CD4-positive, alpha-beta T cell (primary cell): ENCODE results near the gene TSTD1. TPM values are rescaled to one million over a fixed set of nuclear protein-coding genes. Genes with fewer than 3 reads are reported as not detected.
"Not testable (repeated sequence)": the region's sequence is repeated elsewhere in the genome, so short reads cannot be mapped to it uniquely, and the experiment has no call there.

ENCODE experiments used
- ATAC-seq: fragments of 200-7000 bp; cut with Tn5 transposase; one replicate; pipeline ENCODE4 v1.10.0; 2022; ENCODE audit warnings: mild to moderate bottlenecking; ENCODE audit not compliant: poor library complexity
- CTCF ChIA-PET: fragments of 350-600 bp; sonication (Branson Sonifier 250); formaldehyde crosslinking; loops from one replicate; lab custom pipeline; 2021; ENCODE audit warnings: antibody characterized with exemption, inconsistent platforms; lab: Charles Lee
- POLR2A ChIA-PET: fragments of 350-600 bp; sonication (Branson Sonifier 250); formaldehyde crosslinking; loops from one replicate; lab custom pipeline; 2021; ENCODE audit warnings: antibody characterized with exemption, inconsistent platforms; lab: Charles Lee
- DNase-seq, 14 experiments: peaks; one replicate each; pipeline ENCODE4 v3.0.0-alpha.2; 2013 to 2020; ENCODE audit warnings: mixed read lengths in 2 of 14
- H3K27ac ChIP-seq, 2 donors: one replicate each; pipeline versions ENCODE4 v1.5.1 to v1.7.0; 2013; ENCODE audit warnings: low read length in 2 of 2, low read depth in 1 of 2, mild to moderate bottlenecking in 1 of 2
- H3K27me3 ChIP-seq, 2 experiments: 1 replicate in 1 of 2; 2 replicates in 1 of 2; pipeline versions ENCODE4 v1.6.1 to v1.7.0; 2013; ENCODE audit warnings: low read length in 2 of 2, control low read depth in 1 of 2, mild to moderate bottlenecking in 1 of 2, moderate library complexity in 1 of 2; ENCODE audit not compliant: insufficient read depth in 2 of 2, control insufficient read depth in 1 of 2
- H3K36me3 ChIP-seq: one replicate; pipeline ENCODE4 v1.6.1; 2013; ENCODE audit warnings: low read length, control low read depth; ENCODE audit not compliant: insufficient read depth
- H3K4me1 ChIP-seq: one replicate; pipeline ENCODE4 v1.6.1; 2013; ENCODE audit warnings: low read length, control low read depth; ENCODE audit not compliant: insufficient read depth
- H3K4me3 ChIP-seq: one replicate; pipeline ENCODE4 v1.5.1; 2013; ENCODE audit warnings: mild to moderate bottlenecking, low read length, moderate library complexity
- H3K9me3 ChIP-seq, 2 experiments: 1 replicate in 1 of 2; 2 replicates in 1 of 2; pipeline versions ENCODE4 v1.6.1 to v1.7.0; 2013; ENCODE audit warnings: low read length in 2 of 2, mild to moderate bottlenecking in 2 of 2, control low read depth in 1 of 2, moderate library complexity in 1 of 2; ENCODE audit not compliant: control insufficient read depth in 1 of 2, insufficient read depth in 1 of 2
- H3K27ac Mint-ChIP-seq: one replicate; pipeline ENCODE4 v1.8.0; 2020; ENCODE audit warnings: mixed read lengths
- H3K27me3 Mint-ChIP-seq: one replicate; pipeline ENCODE4 v1.8.0; 2021; ENCODE audit warnings: mixed read lengths
- H3K36me3 Mint-ChIP-seq: one replicate; pipeline ENCODE4 v1.8.0; 2021; ENCODE audit warnings: low read depth, mixed read lengths
- H3K4me1 Mint-ChIP-seq: one replicate; pipeline ENCODE4 v1.8.0; 2021; ENCODE audit warnings: low read depth, mixed read lengths
- H3K4me3 Mint-ChIP-seq: one replicate; pipeline ENCODE4 v1.8.0; 2020; ENCODE audit warnings: mild to moderate bottlenecking, mixed read lengths
- H3K9me3 Mint-ChIP-seq: one replicate; pipeline ENCODE4 v1.8.0; 2020; ENCODE audit warnings: mixed read lengths
- CTCF ChIP-seq: fragments of 200-600 bp; IDR thresholded peaks from one replicate; pipeline ENCODE4 v1.8.0; 2022; ENCODE audit warnings: antibody characterized with exemption, mild to moderate bottlenecking
- intact Hi-C, 2 experiments: fragments of 100-400 bp; cut with DNase I in 1 of 2; cut with micrococcal nuclease in 1 of 2; formaldehyde crosslinking; loops; one replicate each; pipeline versions ENCODE4 v1.15.1 to v1.9.0; 2023 to 2025; cut with DNase I, micrococcal nuclease
- total RNA-seq, 174 experiments: library from RNA in 2 of 174; stranded (reverse) in 2 of 174; gene quantifications; one replicate each; pipeline ENCODE4 v1.2.3 and lab custom pipeline; 2021 to 2026

TSTD1 gene
- total RNA-seq, 2 experiments from 2014 or later = 38.0 to 40.3 TPM

GRCh38 chr1:161017756-161018630, 20.8 kb downstream of the TSTD1 start:
- peak overlapping the region; percentile 55 for H3K27ac Mint-ChIP-seq
- H3K4me1 Mint-ChIP-seq = peaks cover 39% of the 10 kb centered on the region

GRCh38 chr1:161017181-161017580, 21.6 kb downstream of the TSTD1 start:
- CTCF ChIA-PET, intact Hi-C loops, H3K27me3 ChIP-seq, ATAC-seq, H3K4me3 ChIP-seq, H3K36me3 Mint-ChIP-seq, H3K27me3 Mint-ChIP-seq, DNase-seq, H3K9me3 Mint-ChIP-seq, H3K36me3 ChIP-seq, H3K9me3 ChIP-seq, POLR2A ChIA-PET, H3K27ac ChIP-seq, H3K4me3 Mint-ChIP-seq: not testable (repeated sequence)
- Mint-ChIP-seq H3K27ac (peak overlapping the region; percentile 60), H3K4me1 (peaks cover 42% of the 10 kb centered on the region)
- peaks cover 43% of the 10 kb centered on the region for H3K4me1 ChIP-seq

More at GRCh38 chr1:161017756-161018630, 20.8 kb downstream of the TSTD1 start:
- DNase-seq (no peak), ATAC-seq (no peak)
- intact Hi-C loops = no loop called here
- Mint-ChIP-seq H3K27me3 (no peaks in the 10 kb centered on the region), H3K36me3 (no peaks in the 10 kb centered on the region), H3K9me3 (no peaks in the 10 kb centered on the region), H3K4me3 (no peak overlapping the region)
- TF ChIP-seq CTCF = no peak
- H3K27me3 ChIP-seq = no peaks in the 10 kb centered on the region
- H3K4me1 ChIP-seq = peaks cover 35% of the 10 kb centered on the region
- H3K4me3 ChIP-seq = no peak overlapping the region
- ChIA-PET POLR2A (interaction anchor here (1.2 kb wide), 1 partner anchor 11 kb away, joined by 4 read pairs; no protein-coding TSS in a partner anchor), CTCF (interaction anchor here (2.4 kb wide), 1 partner anchor 80 kb away, joined by 9 read pairs; the partner anchor contains the start of gene KLHDC9)
- no peaks in the 10 kb centered on the region for H3K36me3 ChIP-seq
- no peaks in the 10 kb centered on the region for H3K9me3 ChIP-seq
- no peak overlapping the region for H3K27ac ChIP-seq

GRCh38 chr1:161016683-161017082, 22.1 kb downstream of the TSTD1 start:
- ATAC-seq, DNase-seq, H3K27me3 ChIP-seq, H3K27me3 Mint-ChIP-seq, H3K27ac ChIP-seq, H3K4me3 ChIP-seq, H3K4me3 Mint-ChIP-seq, H3K9me3 ChIP-seq, intact Hi-C loops, H3K36me3 Mint-ChIP-seq, POLR2A ChIA-PET, CTCF ChIA-PET, H3K36me3 ChIP-seq, H3K9me3 Mint-ChIP-seq: not testable (repeated sequence)
- Mint-ChIP-seq H3K27ac (peak overlapping the region; percentile 60), H3K4me1 (peaks cover 47% of the 10 kb centered on the region)
- H3K4me1 ChIP-seq = peaks cover 45% of the 10 kb centered on the region
